ENCODE data around the gene CAPN9. TPM values are rescaled to one million over a fixed set of nuclear protein-coding genes. Genes with fewer than 3 reads are reported as not detected.

Gene CAPN9
- total RNA-seq, 1 donor from 2014 or later: 0.14 TPM

DNA sequence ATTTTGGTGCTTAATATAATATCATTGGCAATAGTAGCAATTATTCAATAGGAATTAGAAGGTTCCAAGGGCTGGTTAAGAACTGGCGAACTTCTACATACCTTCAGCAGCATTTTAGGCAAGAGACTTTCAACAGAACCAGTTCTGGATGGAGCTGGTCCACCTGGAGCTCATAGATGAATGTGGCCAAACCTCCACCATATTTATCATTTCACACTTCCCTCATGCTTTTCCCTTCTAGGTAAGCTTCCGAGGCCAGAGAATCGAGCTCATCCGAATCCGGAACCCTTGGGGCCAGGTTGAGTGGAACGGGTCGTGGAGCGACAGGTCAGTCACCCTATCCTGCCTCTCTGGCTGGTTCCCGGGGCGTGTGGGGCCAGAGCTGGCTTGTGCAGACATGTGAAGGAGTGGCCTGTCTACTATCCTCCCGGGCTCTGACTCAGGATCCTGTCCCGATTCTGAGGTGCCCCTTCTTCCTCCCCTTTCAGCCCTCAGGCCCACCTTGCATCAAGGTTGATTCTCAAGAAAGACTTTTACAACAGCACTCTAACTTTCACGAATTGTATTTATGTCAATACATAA, 24.7 kb downstream of the CAPN9 start:
- TF ChIP-seq, protein P1, sequence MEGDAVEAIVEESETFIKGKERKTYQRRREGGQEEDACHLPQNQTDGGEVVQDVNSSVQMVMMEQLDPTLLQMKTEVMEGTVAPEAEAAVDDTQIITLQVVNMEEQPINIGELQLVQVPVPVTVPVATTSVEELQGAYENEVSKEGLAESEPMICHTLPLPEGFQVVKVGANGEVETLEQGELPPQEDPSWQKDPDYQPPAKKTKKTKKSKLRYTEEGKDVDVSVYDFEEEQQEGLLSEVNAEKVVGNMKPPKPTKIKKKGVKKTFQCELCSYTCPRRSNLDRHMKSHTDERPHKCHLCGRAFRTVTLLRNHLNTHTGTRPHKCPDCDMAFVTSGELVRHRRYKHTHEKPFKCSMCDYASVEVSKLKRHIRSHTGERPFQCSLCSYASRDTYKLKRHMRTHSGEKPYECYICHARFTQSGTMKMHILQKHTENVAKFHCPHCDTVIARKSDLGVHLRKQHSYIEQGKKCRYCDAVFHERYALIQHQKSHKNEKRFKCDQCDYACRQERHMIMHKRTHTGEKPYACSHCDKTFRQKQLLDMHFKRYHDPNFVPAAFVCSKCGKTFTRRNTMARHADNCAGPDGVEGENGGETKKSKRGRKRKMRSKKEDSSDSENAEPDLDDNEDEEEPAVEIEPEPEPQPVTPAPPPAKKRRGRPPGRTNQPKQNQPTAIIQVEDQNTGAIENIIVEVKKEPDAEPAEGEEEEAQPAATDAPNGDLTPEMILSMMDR (IDR thresholded peaks at IDR 0.05; ENCODE audit: borderline replicate concordance): no peak
- intact Hi-C loops (cut with micrococcal nuclease): loop anchor here (10.0 kb wide), 2 partner anchors 77 to 137 kb away; no protein-coding TSS in a partner anchor
- peak overlapping the region; percentile 45 for H3K27ac ChIP-seq (replicated peaks)

GRCh38 chr1:230772457-230773395, 25.5 kb downstream of the CAPN9 start:
- Histone ChIP-seq H3K27me3 (ENCODE audit: low read depth) (no peaks in the 10 kb centered on the region), H3K36me3 (no peaks in the 10 kb centered on the region), H3K27ac (replicated peaks) (peak overlapping the region; percentile 83), H3K4me1 (peaks cover 29% of the 10 kb centered on the region), H3K4me3 (no peak overlapping the region), H3K9me3 (replicated peaks) (peaks cover 8% of the 10 kb centered on the region)
- intact Hi-C loops (cut with micrococcal nuclease): loop anchor here (10.0 kb wide), 2 partner anchors 78 to 138 kb away; no protein-coding TSS in a partner anchor
- DNase-seq: peak; percentile 57
- TF ChIP-seq, protein P1 (IDR thresholded peaks at IDR 0.05; ENCODE audit: borderline replicate concordance): peak; percentile 75

More for the DNA sequence above, 24.7 kb downstream of the CAPN9 start:
- no peaks in the 10 kb centered on the region for H3K36me3 ChIP-seq
- H3K4me1 ChIP-seq: peaks cover 29% of the 10 kb centered on the region
- no peaks in the 10 kb centered on the region for H3K27me3 ChIP-seq (ENCODE audit: low read depth)
- H3K4me3 ChIP-seq: no peak overlapping the region
- H3K9me3 ChIP-seq (replicated peaks): peaks cover 8% of the 10 kb centered on the region
- no peak for DNase-seq

GRCh38 chr1:230773396-230774033, 26.3 kb downstream of the CAPN9 start:
- Histone ChIP-seq H3K36me3 (no peaks in the 10 kb centered on the region), H3K4me1 (peaks cover 29% of the 10 kb centered on the region), H3K9me3 (replicated peaks) (peaks cover 8% of the 10 kb centered on the region), H3K4me3 (no peak overlapping the region), H3K27ac (replicated peaks) (no peak overlapping the region), H3K27me3 (ENCODE audit: low read depth) (no peaks in the 10 kb centered on the region)
- intact Hi-C loops (cut with micrococcal nuclease): loop anchor here (10.0 kb wide), 2 partner anchors 79 to 139 kb away; no protein-coding TSS in a partner anchor
- TF ChIP-seq, protein P1 (IDR thresholded peaks at IDR 0.05; ENCODE audit: borderline replicate concordance): no peak
- DNase-seq: no peak

DNA sequence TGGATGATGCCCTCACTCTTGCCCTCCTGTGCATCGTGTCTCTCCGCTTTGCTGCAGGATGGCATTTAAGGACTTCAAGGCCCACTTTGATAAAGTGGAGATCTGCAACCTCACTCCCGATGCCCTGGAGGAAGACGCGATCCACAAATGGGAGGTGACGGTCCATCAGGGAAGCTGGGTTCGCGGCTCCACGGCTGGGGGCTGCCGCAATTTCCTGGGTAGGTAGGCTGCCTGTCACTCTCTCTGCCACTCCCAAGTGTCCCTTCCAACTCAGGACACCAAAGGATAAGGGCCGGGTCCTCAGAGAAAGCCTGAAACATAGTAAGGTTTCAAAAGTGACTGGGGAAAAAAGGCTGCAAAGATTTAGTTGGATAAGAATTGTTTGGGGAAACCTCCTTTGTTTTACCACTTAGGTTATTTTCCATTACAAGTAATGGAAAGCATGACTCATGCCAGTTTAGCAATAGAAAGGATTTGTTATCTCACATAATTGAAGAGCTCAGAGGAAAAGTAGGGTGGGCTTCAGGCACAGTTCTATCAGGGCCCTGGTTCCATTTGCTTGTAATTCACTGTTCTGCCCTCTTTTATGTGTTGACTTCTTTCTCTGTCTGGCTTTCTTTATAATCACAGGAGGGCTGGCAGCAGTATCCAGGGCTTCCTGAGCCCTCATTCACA, 31.9 kb downstream of the CAPN9 start:
- Histone ChIP-seq H3K4me3 (no peak overlapping the region), H3K27me3 (ENCODE audit: low read depth) (no peaks in the 10 kb centered on the region), H3K27ac (replicated peaks) (no peak overlapping the region), H3K9me3 (replicated peaks) (no peaks in the 10 kb centered on the region), H3K4me1 (no peaks in the 10 kb centered on the region), H3K36me3 (no peaks in the 10 kb centered on the region)
- no peak for DNase-seq
- intact Hi-C loops (cut with micrococcal nuclease): loop anchor here (10.0 kb wide), 2 partner anchors 84 to 144 kb away; no protein-coding TSS in a partner anchor
- TF ChIP-seq, protein P1 (IDR thresholded peaks at IDR 0.05; ENCODE audit: borderline replicate concordance): no peak

DNA sequence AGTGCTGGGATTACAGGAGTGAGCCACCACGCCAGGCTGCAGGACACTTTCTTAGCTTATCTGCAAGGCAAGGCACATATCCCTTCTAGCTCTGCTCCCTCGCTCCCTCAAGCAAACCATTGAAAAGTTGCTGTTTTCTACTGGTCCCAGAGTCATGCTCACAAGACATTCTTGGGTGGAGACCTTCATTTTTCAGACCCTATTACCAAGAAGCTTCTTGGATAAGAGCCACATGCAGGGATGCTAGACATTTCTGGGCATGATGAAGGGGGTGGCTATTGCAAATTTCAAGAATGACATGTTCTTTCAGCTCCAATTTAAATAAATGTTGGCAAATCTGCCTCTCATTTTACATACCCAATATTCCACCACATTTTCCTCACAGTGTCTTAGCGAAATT, 33.9 kb downstream of the CAPN9 start:
- DNase-seq: no peak
- no peaks in the 10 kb centered on the region for H3K27me3 ChIP-seq (ENCODE audit: low read depth)
- H3K4me1 ChIP-seq: no peaks in the 10 kb centered on the region
- no peaks in the 10 kb centered on the region for H3K36me3 ChIP-seq
- TF ChIP-seq, protein P1 (IDR thresholded peaks at IDR 0.05; ENCODE audit: borderline replicate concordance): no peak
- intact Hi-C loops (cut with micrococcal nuclease): no loop called here
- no peaks in the 10 kb centered on the region for H3K9me3 ChIP-seq (replicated peaks)
- no peak overlapping the region for H3K4me3 ChIP-seq
- no peak overlapping the region for H3K27ac ChIP-seq (replicated peaks)
